Large intestine (tissue), 3 donors: ENCODE data around the gene PRPF4. TPM values are rescaled to one million over a fixed set of nuclear protein-coding genes. Genes with fewer than 3 reads are reported as not detected.

Source experiments
- DNase-seq, 2 donors: peaks; one replicate each; pipeline versions ENCODE4 v3.0.0 to v3.0.0-alpha.2; 2013
- H3K27ac ChIP-seq: one replicate; pipeline ENCODE4 v1.5.1; 2013; ENCODE audit warnings: low read length
- H3K27me3 ChIP-seq: 2 replicates; pipeline ENCODE4 v1.6.1; 2013; ENCODE audit warnings: low read length; ENCODE audit not compliant: control insufficient read depth, insufficient read depth
- H3K36me3 ChIP-seq: 2 replicates; pipeline ENCODE4 v1.6.1; 2013; ENCODE audit warnings: low read length; ENCODE audit not compliant: control insufficient read depth, insufficient read depth
- H3K4me1 ChIP-seq: one replicate; pipeline ENCODE4 v1.6.1; 2013; ENCODE audit warnings: low read length; ENCODE audit not compliant: control insufficient read depth, insufficient read depth
- H3K4me3 ChIP-seq: one replicate; pipeline ENCODE4 v1.5.1; 2013; ENCODE audit warnings: low read length
- H3K9me3 ChIP-seq: one replicate; pipeline ENCODE4 v1.6.1; 2013; ENCODE audit warnings: mild to moderate bottlenecking, low read depth, low read length, moderate library complexity; ENCODE audit not compliant: control insufficient read depth
- WGBS: methylation state at CpG from one replicate; pipeline ENCODE4 v1.1.5; 2013; ENCODE audit warnings: low lambda C conversion rate; ENCODE audit not compliant: insufficient coverage; 5-methylcytosine and 5-hydroxymethylcytosine counted together
- polyA plus RNA-seq: library from polyadenylated mRNA; unstranded; fragments of 120-200 nt; gene quantifications from one replicate; pipeline ENCODE4 v1.2.1, GENCODE V29; 2013

Gene PRPF4
- polyA plus RNA-seq, 1 donor: 22.8 TPM

- H3K27ac ChIP-seq: no peak overlapping the region
- 0% methylated on average over 1 of the region's 2 CpGs for WGBS
- no peaks in the 10 kb centered on the region for H3K4me1 ChIP-seq
- peak; percentile 21 to 43 for DNase-seq
- H3K4me3 ChIP-seq: no peak overlapping the region
- no peaks in the 10 kb centered on the region for H3K36me3 ChIP-seq
- H3K27me3 ChIP-seq: no peaks in the 10 kb centered on the region
- no peaks in the 10 kb centered on the region for H3K9me3 ChIP-seq
These were observed 33.9 kb downstream of the PRPF4 start for GRCh38 chr9:113309204-113309813.

- Histone ChIP-seq H3K4me1 (no peaks in the 10 kb centered on the region), H3K4me3 (no peak overlapping the region), H3K27me3 (no peaks in the 10 kb centered on the region), H3K27ac (no peak overlapping the region), H3K36me3 (no peaks in the 10 kb centered on the region), H3K9me3 (no peaks in the 10 kb centered on the region)
- WGBS: no CpG with 5 or more reads among the region's 3 CpGs
- no peak for DNase-seq
These were observed 35.1 kb downstream of the PRPF4 start for GRCh38 chr9:113310538-113310937.

GRCh38 chr9:113311961-113312360, 36.5 kb downstream of the PRPF4 start:
- Histone ChIP-seq H3K36me3 (peaks cover 3% of the 10 kb centered on the region), H3K9me3 (no peaks in the 10 kb centered on the region), H3K4me3 (no peak overlapping the region), H3K4me1 (no peaks in the 10 kb centered on the region), H3K27ac (no peak overlapping the region), H3K27me3 (no peaks in the 10 kb centered on the region)
- DNase-seq: no peak
- 100% methylated on average over 1 of the region's 3 CpGs for WGBS

DNA sequence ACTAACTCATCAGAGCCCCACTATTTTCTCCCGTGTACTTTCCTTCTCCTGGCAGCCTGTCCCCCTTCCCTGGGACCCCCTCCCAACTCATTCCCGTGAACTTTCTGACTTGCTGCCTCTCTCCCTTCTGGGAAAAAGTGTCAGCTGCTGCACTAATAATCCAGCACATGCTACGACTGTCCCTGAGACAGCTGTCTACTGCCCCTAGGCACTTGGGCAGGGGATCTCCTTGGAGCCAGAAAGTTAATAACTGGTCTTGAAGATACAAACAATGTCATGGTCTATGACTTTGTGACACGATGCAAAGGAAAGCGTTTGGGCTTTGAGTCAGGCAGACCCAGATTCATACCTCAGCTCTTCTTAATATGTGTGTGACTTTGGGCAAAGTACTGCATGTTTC, 37.8 kb downstream of the PRPF4 start:
- Histone ChIP-seq H3K27ac (no peak overlapping the region), H3K4me3 (no peak overlapping the region), H3K36me3 (peaks cover 10% of the 10 kb centered on the region), H3K27me3 (no peaks in the 10 kb centered on the region), H3K4me1 (no peaks in the 10 kb centered on the region), H3K9me3 (no peaks in the 10 kb centered on the region)
- 92% methylated on average over 2 of the region's 5 CpGs for WGBS
- DNase-seq: no peak

- Histone ChIP-seq H3K9me3 (no peaks in the 10 kb centered on the region), H3K27ac (no peak overlapping the region), H3K4me1 (no peaks in the 10 kb centered on the region), H3K4me3 (no peak overlapping the region), H3K27me3 (no peaks in the 10 kb centered on the region), H3K36me3 (peaks cover 20% of the 10 kb centered on the region)
- DNase-seq: no peak
These were observed 39.8 kb downstream of the PRPF4 start for GRCh38 chr9:113315231-113315630.

- Histone ChIP-seq H3K27ac (no peak overlapping the region), H3K9me3 (no peaks in the 10 kb centered on the region), H3K4me3 (no peak overlapping the region), H3K36me3 (peaks cover 22% of the 10 kb centered on the region), H3K27me3 (no peaks in the 10 kb centered on the region), H3K4me1 (no peaks in the 10 kb centered on the region)
- WGBS: 100% methylated on average over 2 of the region's 4 CpGs
- no peak for DNase-seq
These were observed 40.6 kb downstream of the PRPF4 start for GRCh38 chr9:113316030-113316429.

GRCh38 chr9:113317777-113318176, 42.3 kb downstream of the PRPF4 start:
- no peaks in the 10 kb centered on the region for H3K4me1 ChIP-seq
- WGBS: no CpG with 5 or more reads among the region's 2 CpGs
- H3K4me3 ChIP-seq: no peak overlapping the region
- H3K27ac ChIP-seq: no peak overlapping the region
- DNase-seq: no peak
- H3K36me3 ChIP-seq: peaks cover 28% of the 10 kb centered on the region
- no peaks in the 10 kb centered on the region for H3K27me3 ChIP-seq
- no peaks in the 10 kb centered on the region for H3K9me3 ChIP-seq

DNA sequence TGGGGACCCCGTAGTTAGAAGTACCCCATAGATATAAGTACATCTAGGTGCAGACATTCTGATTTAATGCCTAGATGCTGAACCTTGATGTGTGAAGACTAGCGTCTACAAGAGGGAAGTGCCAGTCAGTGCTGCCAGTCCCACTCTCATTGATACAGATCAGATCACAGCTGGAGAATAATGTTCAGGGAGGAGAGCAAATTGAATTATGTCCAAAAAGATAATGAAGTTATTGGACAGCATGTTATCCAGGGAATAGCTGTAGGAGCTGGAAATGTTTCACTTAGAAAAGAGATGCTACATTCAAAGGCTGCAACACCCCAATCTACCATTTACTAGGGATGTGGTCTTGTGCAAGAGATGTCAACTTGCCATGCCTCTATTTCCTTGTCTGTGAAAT, 43.6 kb downstream of the PRPF4 start:
- no CpG with 5 or more reads among the region's 2 CpGs for WGBS
- H3K4me1 ChIP-seq: no peaks in the 10 kb centered on the region
- H3K36me3 ChIP-seq: peaks cover 28% of the 10 kb centered on the region
- H3K27ac ChIP-seq: no peak overlapping the region
- H3K9me3 ChIP-seq: no peaks in the 10 kb centered on the region
- H3K4me3 ChIP-seq: no peak overlapping the region
- no peaks in the 10 kb centered on the region for H3K27me3 ChIP-seq
- DNase-seq: no peak

- no CpG with 5 or more reads among the region's 3 CpGs for WGBS
- Histone ChIP-seq H3K27ac (no peak overlapping the region), H3K36me3 (peaks cover 28% of the 10 kb centered on the region)
These were observed 44.6 kb downstream of the PRPF4 start for GRCh38 chr9:113320051-113320450.

DNA sequence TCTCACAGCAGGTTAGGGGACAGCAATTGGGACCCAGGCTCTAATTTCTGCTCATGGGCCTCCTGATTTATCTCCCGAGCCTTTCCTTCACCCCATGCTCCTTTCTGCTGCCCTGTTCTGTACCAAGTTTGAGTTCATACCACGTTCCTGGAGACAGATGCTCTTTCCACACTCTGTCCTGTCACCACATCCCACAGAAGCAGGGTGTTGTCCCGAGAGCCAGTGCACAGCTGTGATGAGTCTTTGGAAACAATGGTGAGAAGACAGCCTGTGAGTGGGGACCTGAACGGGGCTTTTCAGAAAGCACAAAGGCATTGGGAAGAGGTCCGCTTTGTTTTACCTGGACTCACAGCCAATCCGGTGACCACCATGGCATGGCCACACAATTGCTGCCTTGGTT, 47.2 kb downstream of the PRPF4 start:
- Histone ChIP-seq H3K36me3 (peaks cover 20% of the 10 kb centered on the region), H3K9me3 (no peaks in the 10 kb centered on the region), H3K4me3 (no peak overlapping the region), H3K27me3 (no peaks in the 10 kb centered on the region), H3K27ac (no peak overlapping the region), H3K4me1 (no peaks in the 10 kb centered on the region)
- no CpG with 5 or more reads among the region's 6 CpGs for WGBS
- no peak for DNase-seq

More at GRCh38 chr9:113320051-113320450, 44.6 kb downstream of the PRPF4 start:
- H3K27me3 ChIP-seq: no peaks in the 10 kb centered on the region
- no peak overlapping the region for H3K4me3 ChIP-seq
- no peaks in the 10 kb centered on the region for H3K9me3 ChIP-seq
- H3K4me1 ChIP-seq: no peaks in the 10 kb centered on the region
- DNase-seq: no peak

GRCh38 chr9:113326230-113326629, 50.8 kb downstream of the PRPF4 start:
- no peak for DNase-seq
- Histone ChIP-seq H3K27ac (no peak overlapping the region), H3K4me1 (no peaks in the 10 kb centered on the region), H3K36me3 (peaks cover 5% of the 10 kb centered on the region), H3K9me3 (no peaks in the 10 kb centered on the region), H3K27me3 (no peaks in the 10 kb centered on the region), H3K4me3 (no peak overlapping the region)
- WGBS: 100% methylated on average over 3 of the region's 4 CpGs
